ENCODE measurements around the gene PPIF. TPM values are rescaled to one million over a fixed set of nuclear protein-coding genes. Genes with fewer than 3 reads are reported as not detected.

PPIF gene
- total and polyA plus RNA-seq, 4 donors, result 22.2 to 84.3 (median 60.0) TPM

DNA sequence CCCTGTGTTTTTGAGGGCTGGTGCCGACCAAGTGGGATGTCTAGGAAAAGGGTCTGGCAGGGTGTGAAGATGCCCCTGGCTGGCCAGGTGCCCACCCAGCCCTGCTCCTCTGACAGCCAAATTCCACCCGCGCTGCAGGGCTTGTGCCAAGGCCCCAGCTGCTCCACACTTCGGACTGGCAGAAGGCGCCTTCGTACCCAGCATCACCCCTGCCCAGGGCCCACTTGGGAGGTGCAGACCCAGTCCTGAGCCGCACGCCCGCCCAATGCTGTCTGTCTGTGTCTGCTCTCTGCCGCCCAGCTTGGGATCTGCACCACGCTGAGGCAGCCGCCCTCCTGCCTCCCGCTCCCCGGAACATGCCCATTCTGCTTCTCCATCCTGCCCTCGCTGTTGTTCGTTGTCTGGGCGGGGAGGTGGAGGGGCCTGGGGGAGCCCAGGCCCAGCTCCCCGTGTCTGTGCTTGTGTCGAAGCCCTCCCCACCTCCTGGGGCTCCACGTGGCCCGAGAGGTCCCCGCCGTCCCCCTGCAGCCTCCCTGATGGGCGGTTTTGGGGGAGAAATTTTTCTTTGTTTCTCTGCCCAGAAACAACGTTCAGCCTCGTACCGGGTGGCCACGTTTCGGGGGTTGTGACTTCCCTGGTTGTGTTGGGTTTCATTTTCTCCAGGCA lies 36.9 kb upstream of the PPIF start:
- no peak for TF ChIP-seq FOXA2 (IDR thresholded peaks at IDR 0.05)
- 95% methylated on average over 29 of the region's 29 CpGs for WGBS
- Histone ChIP-seq H3K27ac (ENCODE audit: low read depth in 1 of 2, low read length in 2 of 2) (no peak overlapping the region), H3K27me3 (ENCODE audit: control insufficient read depth in 4 of 4, insufficient read depth in 4 of 4, low read length in 3 of 4) (no peaks in the 10 kb centered on the region), H3K4me3 (ENCODE audit: low read depth in 1 of 3, low read length in 3 of 3) (no peak overlapping the region), H3K9ac (ENCODE audit: low read depth in 1 of 2, low read length in 2 of 2) (no peak overlapping the region), H3K36me3 (ENCODE audit: control insufficient read depth in 4 of 4, insufficient read depth in 3 of 4, low read depth in 1 of 4, low read length in 3 of 4) (peaks cover 23 to 71% (median 30%) of the 10 kb centered on the region in 4 donors), H3K9me3 (ENCODE audit: control insufficient read depth in 4 of 4, low read length in 3 of 4) (no peaks in the 10 kb centered on the region), H3K4me1 (ENCODE audit: control insufficient read depth in 4 of 4, insufficient read depth in 4 of 4, low read length in 3 of 4) (no peaks in the 10 kb centered on the region)
- no peak for DNase-seq (ENCODE audit: low spot score)

DNA sequence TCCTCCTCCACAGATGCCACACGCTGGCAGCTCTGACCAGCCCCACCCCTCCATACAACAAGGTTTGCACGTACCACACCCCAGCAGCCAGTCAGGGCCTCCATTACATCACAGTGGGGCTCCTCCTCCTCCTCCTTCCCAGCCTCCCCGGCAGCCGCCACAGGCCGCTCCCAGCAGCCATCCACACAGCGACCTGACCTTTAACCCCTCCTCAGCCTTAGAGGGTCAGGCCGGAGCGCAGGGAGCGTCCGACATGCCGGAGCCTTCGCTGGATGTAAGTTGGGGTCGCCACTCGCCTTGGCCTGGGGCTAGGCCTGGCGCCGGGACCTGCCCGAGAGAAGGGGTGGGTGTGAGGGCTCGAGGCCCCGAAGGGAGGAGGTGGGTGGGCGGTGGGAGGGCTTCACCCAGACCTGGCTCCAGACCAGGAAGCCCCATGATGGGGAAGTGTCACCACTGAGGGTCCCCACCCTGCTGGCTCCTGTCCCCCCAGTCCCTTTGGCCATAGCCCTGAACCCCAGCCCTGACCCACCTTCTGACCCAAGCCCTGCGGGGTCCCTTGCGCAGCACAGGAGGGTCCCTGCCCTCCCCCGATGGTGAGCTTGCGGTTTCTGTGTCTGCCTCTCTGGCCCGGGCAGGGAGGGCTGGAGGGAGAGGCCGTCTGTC lies 36.2 kb upstream of the PPIF start:
- Histone ChIP-seq H3K9me3 (ENCODE audit: control insufficient read depth in 4 of 4, low read length in 3 of 4) (no peaks in the 10 kb centered on the region), H3K27me3 (ENCODE audit: control insufficient read depth in 4 of 4, insufficient read depth in 4 of 4, low read length in 3 of 4) (no peaks in the 10 kb centered on the region), H3K4me3 (ENCODE audit: low read depth in 1 of 3, low read length in 3 of 3) (no peak overlapping the region), H3K27ac (ENCODE audit: low read depth in 1 of 2, low read length in 2 of 2) (no peak overlapping the region), H3K36me3 (ENCODE audit: control insufficient read depth in 4 of 4, insufficient read depth in 3 of 4, low read depth in 1 of 4, low read length in 3 of 4) (peaks cover 19 to 66% (median 28%) of the 10 kb centered on the region in 4 donors), H3K9ac (ENCODE audit: low read depth in 1 of 2, low read length in 2 of 2) (no peak overlapping the region), H3K4me1 (ENCODE audit: control insufficient read depth in 4 of 4, insufficient read depth in 4 of 4, low read length in 3 of 4) (no peaks in the 10 kb centered on the region)
- no peak for TF ChIP-seq GABPA (IDR thresholded peaks at IDR 0.05 in 1 of 2, conservative IDR thresholded peaks at IDR 0.05 in 1 of 2)
- no peak for TF ChIP-seq HNF4G (IDR thresholded peaks at IDR 0.05)
- no peak for TF ChIP-seq CTCF (IDR thresholded peaks at IDR 0.05; ENCODE audit: low read depth, low read length, missing input control)
- no peak for TF ChIP-seq FOXA2 (IDR thresholded peaks at IDR 0.05)
- TF ChIP-seq JUND (IDR thresholded peaks at IDR 0.05), result no peak
- TF ChIP-seq YY1 (IDR thresholded peaks at IDR 0.05), result no peak
- no peak for DNase-seq (ENCODE audit: low spot score)
- WGBS, result 91% methylated on average over 26 of the region's 26 CpGs

DNA sequence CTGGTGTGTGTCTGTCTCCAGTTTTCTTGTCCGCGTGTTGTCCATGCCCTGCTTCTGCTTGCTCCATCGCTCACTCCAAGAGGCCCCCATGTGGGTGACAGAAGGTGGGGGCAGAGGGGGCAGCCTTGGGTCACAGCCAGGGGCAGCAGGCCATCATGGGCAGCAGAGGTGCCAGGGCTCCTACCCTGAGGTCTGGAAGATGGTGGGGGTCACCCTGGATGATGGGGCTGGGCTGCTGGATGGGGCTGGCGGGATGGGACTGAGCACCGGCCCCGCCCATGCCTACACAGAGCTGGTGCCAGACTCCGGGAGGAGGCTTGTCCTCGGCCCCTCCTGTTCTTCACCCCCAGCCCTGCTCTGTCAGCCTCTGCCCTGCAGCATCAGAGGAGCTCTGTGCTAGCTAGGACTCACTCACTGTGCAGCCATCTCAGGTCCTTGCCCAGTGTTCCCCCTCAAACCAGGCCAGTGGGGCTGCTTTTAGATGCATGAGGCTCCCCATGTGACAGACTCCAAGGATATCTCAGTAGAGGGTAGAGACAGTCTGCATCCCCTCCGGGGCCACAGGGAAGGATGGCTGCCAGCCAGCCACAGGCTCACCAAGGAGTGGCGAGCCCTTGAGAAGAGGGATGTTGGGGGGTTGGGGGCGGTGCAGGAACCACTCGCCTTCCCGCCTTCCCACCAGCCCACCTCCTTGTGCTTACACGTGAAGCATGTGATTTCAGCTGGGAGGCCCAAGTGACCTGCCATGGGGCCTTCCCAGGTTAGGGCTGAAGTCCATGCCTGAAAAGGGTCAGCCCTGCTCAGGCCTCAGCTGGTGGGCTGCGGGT lies 35.5 kb upstream of the PPIF start:
- H3K4me1 ChIP-seq (ENCODE audit: control insufficient read depth in 4 of 4, insufficient read depth in 4 of 4, low read length in 3 of 4), result no peaks in the 10 kb centered on the region
- no peak overlapping the region for H3K9ac ChIP-seq (ENCODE audit: low read depth in 1 of 2, low read length in 2 of 2)
- DNase-seq (ENCODE audit: low spot score), result no peak
- H3K4me3 ChIP-seq (ENCODE audit: low read depth in 1 of 3, low read length in 3 of 3), result no peak overlapping the region
- 93% methylated on average over 15 of the region's 15 CpGs for WGBS
- H3K9me3 ChIP-seq (ENCODE audit: control insufficient read depth in 4 of 4, low read length in 3 of 4), result no peaks in the 10 kb centered on the region
- no peak overlapping the region for H3K27ac ChIP-seq (ENCODE audit: low read depth in 1 of 2, low read length in 2 of 2)
- no peaks in the 10 kb centered on the region for H3K27me3 ChIP-seq (ENCODE audit: control insufficient read depth in 4 of 4, insufficient read depth in 4 of 4, low read length in 3 of 4)
- peaks cover 16 to 58% (median 24%) of the 10 kb centered on the region in 4 donors for H3K36me3 ChIP-seq (ENCODE audit: control insufficient read depth in 4 of 4, insufficient read depth in 3 of 4, low read depth in 1 of 4, low read length in 3 of 4)
- no peak for TF ChIP-seq ATF3 (IDR thresholded peaks at IDR 0.05)
- TF ChIP-seq FOXA2 (IDR thresholded peaks at IDR 0.05), result no peak
- TF ChIP-seq RXRA (IDR thresholded peaks at IDR 0.05), result no peak
- TF ChIP-seq RAD21 (IDR thresholded peaks at IDR 0.05), result no peak
- TF ChIP-seq ZBTB33 (IDR thresholded peaks at IDR 0.05), result no peak
- no peak for TF ChIP-seq SP1 (IDR thresholded peaks at IDR 0.05)
- no peak for TF ChIP-seq FOXA1 (IDR thresholded peaks at IDR 0.05)
- no peak for TF ChIP-seq YY1 (IDR thresholded peaks at IDR 0.05)
- no peak for TF ChIP-seq TAF1 (conservative IDR thresholded peaks at IDR 0.05)
- no peak for TF ChIP-seq HNF4A (conservative IDR thresholded peaks at IDR 0.05)
- TF ChIP-seq EGR1 (IDR thresholded peaks at IDR 0.05; ENCODE audit: low read depth in 2 of 2), result no peak
- TF ChIP-seq JUND (IDR thresholded peaks at IDR 0.05), result no peak
- no peak for TF ChIP-seq NR2F2 (IDR thresholded peaks at IDR 0.05)
- TF ChIP-seq MAX (IDR thresholded peaks at IDR 0.05), result no peak
- no peak for TF ChIP-seq HNF4G (IDR thresholded peaks at IDR 0.05)
- no peak for TF ChIP-seq CTCF (IDR thresholded peaks at IDR 0.05; ENCODE audit: low read depth, low read length, missing input control)
- no peak for TF ChIP-seq GABPA (IDR thresholded peaks at IDR 0.05 in 1 of 2, conservative IDR thresholded peaks at IDR 0.05 in 1 of 2)
